T-helper 2 cell treated with Interferon-gamma antibody and Interleukin-4, amounts not matched to agents 5 μg/mL and 100 μg/mL, for 36 hours (primary cell): ENCODE data around the gene IRF2.
A peak's percentile ranks its signal among the peaks of the same experiment; 100 is the strongest.

Source experiments
- DNase-seq: peaks from one replicate; pipeline ENCODE4 v3.0.0; 2021; ENCODE audit warnings: low spot score
- H3K27ac Mint-ChIP-seq: one replicate; pipeline ENCODE4 v1.8.0; 2021; ENCODE audit warnings: mild to moderate bottlenecking, mixed read lengths
- H3K27me3 Mint-ChIP-seq: one replicate; pipeline ENCODE4 v1.8.0; 2021; ENCODE audit warnings: low read depth, mixed read lengths
- H3K36me3 Mint-ChIP-seq: one replicate; pipeline ENCODE4 v1.8.0; 2021; ENCODE audit warnings: low read depth, mixed read lengths
- H3K4me1 Mint-ChIP-seq: one replicate; pipeline ENCODE4 v1.8.0; 2021; ENCODE audit warnings: low read depth, mixed read lengths
- H3K4me3 Mint-ChIP-seq: one replicate; pipeline ENCODE4 v1.8.0; 2022; ENCODE audit warnings: mild to moderate bottlenecking, moderate library complexity, mixed read lengths
- H3K9me3 Mint-ChIP-seq: one replicate; pipeline ENCODE4 v1.8.0; 2021; ENCODE audit warnings: mixed read lengths

The IRF2 gene

GRCh38 chr4:184439386-184439785, 35.0 kb downstream of the IRF2 start:
- H3K36me3 Mint-ChIP-seq = peaks cover 14% of the 10 kb centered on the region
- no peaks in the 10 kb centered on the region for H3K27me3 Mint-ChIP-seq
- H3K4me1 Mint-ChIP-seq = peaks cover 48% of the 10 kb centered on the region
- H3K27ac Mint-ChIP-seq = no peak overlapping the region
- no peaks in the 10 kb centered on the region for H3K9me3 Mint-ChIP-seq
- no peak for DNase-seq
- no peak overlapping the region for H3K4me3 Mint-ChIP-seq

GRCh38 chr4:184438375-184438774, 36.0 kb downstream of the IRF2 start:
- H3K9me3 Mint-ChIP-seq = no peaks in the 10 kb centered on the region
- H3K27ac Mint-ChIP-seq = no peak overlapping the region
- peaks cover 41% of the 10 kb centered on the region for H3K4me1 Mint-ChIP-seq
- no peaks in the 10 kb centered on the region for H3K27me3 Mint-ChIP-seq
- no peak overlapping the region for H3K4me3 Mint-ChIP-seq
- peaks cover 6% of the 10 kb centered on the region for H3K36me3 Mint-ChIP-seq
- DNase-seq = no peak

GRCh38 chr4:184437565-184438265, 36.6 kb downstream of the IRF2 start:
- Mint-ChIP-seq H3K27ac (no peak overlapping the region), H3K27me3 (no peaks in the 10 kb centered on the region), H3K9me3 (no peaks in the 10 kb centered on the region), H3K4me3 (no peak overlapping the region), H3K36me3 (peaks cover 7% of the 10 kb centered on the region), H3K4me1 (peaks cover 39% of the 10 kb centered on the region)
- no peak for DNase-seq

- no peak for DNase-seq
- Mint-ChIP-seq H3K36me3 (peaks cover 16% of the 10 kb centered on the region), H3K27ac (no peak overlapping the region), H3K9me3 (no peaks in the 10 kb centered on the region), H3K4me3 (no peak overlapping the region), H3K4me1 (peaks cover 37% of the 10 kb centered on the region), H3K27me3 (no peaks in the 10 kb centered on the region)
Measured at GRCh38 chr4:184434501-184435066, 39.8 kb downstream of the IRF2 start.

- Mint-ChIP-seq H3K27ac (no peak overlapping the region), H3K9me3 (no peaks in the 10 kb centered on the region), H3K4me3 (no peak overlapping the region), H3K36me3 (peaks cover 18% of the 10 kb centered on the region), H3K27me3 (no peaks in the 10 kb centered on the region), H3K4me1 (peaks cover 38% of the 10 kb centered on the region)
- no peak for DNase-seq
Measured at GRCh38 chr4:184434021-184434420, 40.3 kb downstream of the IRF2 start.

- H3K27me3 Mint-ChIP-seq = no peaks in the 10 kb centered on the region
- H3K27ac Mint-ChIP-seq = no peak overlapping the region
- peaks cover 35% of the 10 kb centered on the region for H3K4me1 Mint-ChIP-seq
- no peak for DNase-seq
- no peaks in the 10 kb centered on the region for H3K9me3 Mint-ChIP-seq
- H3K4me3 Mint-ChIP-seq = no peak overlapping the region
- H3K36me3 Mint-ChIP-seq = peaks cover 22% of the 10 kb centered on the region
Measured at GRCh38 chr4:184433258-184433892, 41.0 kb downstream of the IRF2 start.

- Mint-ChIP-seq H3K36me3 (peaks cover 26% of the 10 kb centered on the region), H3K4me3 (no peak overlapping the region), H3K4me1 (peaks cover 36% of the 10 kb centered on the region), H3K27ac (no peak overlapping the region), H3K27me3 (no peaks in the 10 kb centered on the region), H3K9me3 (no peaks in the 10 kb centered on the region)
- DNase-seq = no peak
Measured at GRCh38 chr4:184432127-184432922, 42.0 kb downstream of the IRF2 start.

- Mint-ChIP-seq H3K27me3 (no peaks in the 10 kb centered on the region), H3K4me1 (peaks cover 43% of the 10 kb centered on the region), H3K36me3 (peaks cover 45% of the 10 kb centered on the region), H3K4me3 (no peak overlapping the region), H3K27ac (peak overlapping the region; percentile 2), H3K9me3 (no peaks in the 10 kb centered on the region)
- no peak for DNase-seq
Measured at GRCh38 chr4:184430163-184430562, 44.2 kb downstream of the IRF2 start.

GRCh38 chr4:184428787-184429186, 45.6 kb downstream of the IRF2 start:
- Mint-ChIP-seq H3K4me1 (peaks cover 40% of the 10 kb centered on the region), H3K36me3 (peaks cover 57% of the 10 kb centered on the region), H3K27me3 (no peaks in the 10 kb centered on the region), H3K4me3 (no peak overlapping the region), H3K9me3 (no peaks in the 10 kb centered on the region), H3K27ac (no peak overlapping the region)
- DNase-seq = no peak

GRCh38 chr4:184427687-184428086, 46.7 kb downstream of the IRF2 start:
- Mint-ChIP-seq H3K36me3 (peaks cover 63% of the 10 kb centered on the region), H3K4me1 (peaks cover 45% of the 10 kb centered on the region), H3K9me3 (peaks cover under 1% of the 10 kb centered on the region), H3K27ac (peak overlapping the region; percentile 57), H3K27me3 (no peaks in the 10 kb centered on the region), H3K4me3 (no peak overlapping the region)
- no peak for DNase-seq

- peak overlapping the region; percentile 36 for H3K4me3 Mint-ChIP-seq
- H3K27me3 Mint-ChIP-seq = no peaks in the 10 kb centered on the region
- peaks cover 69% of the 10 kb centered on the region for H3K36me3 Mint-ChIP-seq
- H3K4me1 Mint-ChIP-seq = peaks cover 51% of the 10 kb centered on the region
- peaks cover 4% of the 10 kb centered on the region for H3K9me3 Mint-ChIP-seq
- no peak for DNase-seq
- H3K27ac Mint-ChIP-seq = peak overlapping the region; percentile 56
Measured at GRCh38 chr4:184427093-184427492, 47.3 kb downstream of the IRF2 start.

GRCh38 chr4:184424993-184425758, 49.2 kb downstream of the IRF2 start:
- H3K27me3 Mint-ChIP-seq = no peaks in the 10 kb centered on the region
- no peak for DNase-seq
- no peak overlapping the region for H3K4me3 Mint-ChIP-seq
- H3K27ac Mint-ChIP-seq = no peak overlapping the region
- peaks cover 61% of the 10 kb centered on the region for H3K4me1 Mint-ChIP-seq
- H3K9me3 Mint-ChIP-seq = peaks cover 4% of the 10 kb centered on the region
- peaks cover 70% of the 10 kb centered on the region for H3K36me3 Mint-ChIP-seq

- H3K27me3 Mint-ChIP-seq = no peaks in the 10 kb centered on the region
- no peak for DNase-seq
- peaks cover 70% of the 10 kb centered on the region for H3K36me3 Mint-ChIP-seq
- H3K27ac Mint-ChIP-seq = no peak overlapping the region
- peaks cover 62% of the 10 kb centered on the region for H3K4me1 Mint-ChIP-seq
- H3K4me3 Mint-ChIP-seq = no peak overlapping the region
- peaks cover 4% of the 10 kb centered on the region for H3K9me3 Mint-ChIP-seq
Measured at GRCh38 chr4:184424279-184424678, 50.1 kb downstream of the IRF2 start.
